HCT116 (cell line): ENCODE data around the gene EIF6. TPM values are rescaled to one million over a fixed set of nuclear protein-coding genes. Genes with fewer than 3 reads are reported as not detected.

ENCODE experiments used
- ATAC-seq: fragments of 200-7000 bp; cut with Tn5 transposase; 2 replicates; pipeline ENCODE4 v1.9.1; 2020; ENCODE audit warnings: mild to moderate bottlenecking, moderate library complexity
- BruUV-seq: library from RNA; stranded (reverse); fragments of 400-500 nt; replicated peaks from 2 replicates; lab custom pipeline; 2021; lab: Mats Ljungman, UMichigan
- CTCF ChIA-PET: fragments of 300-600 bp; sonication (Branson Sonifier 250); formaldehyde crosslinking; loops from one replicate; lab custom pipeline; 2021; ENCODE audit warnings: antibody characterized with exemption; lab: Charles Lee
- POLR2A ChIA-PET: fragments of 300-600, 350-600 bp; sonication (Branson Sonifier 250); formaldehyde crosslinking; loops from one replicate; lab custom pipeline; 2021; ENCODE audit warnings: antibody characterized with exemption; lab: Charles Lee
- RAD21 ChIA-PET, 2 experiments: fragments of 300-600 bp; sonication (Branson Sonifier 250); formaldehyde crosslinking; loops; one replicate each; lab custom pipeline; 2023; ENCODE audit warnings: low total read pairs in 2 of 2; ENCODE audit not compliant: uncharacterized antibody in 2 of 2, unreplicated experiment in 2 of 2, low non-redundant PET in 1 of 2; lab: Charles Lee
- DNase-seq: peaks from one replicate; pipeline ENCODE4 v3.0.0-alpha.2; 2010; ENCODE audit warnings: low read depth, low spot score
- H2AFZ ChIP-seq: fragments of 200-600 bp; shearing (Covaris generic), sonication (generic); 2 replicates; pipeline ENCODE4 v1.6.1; 2017; ENCODE audit warnings: low read depth, mixed run types, mixed read lengths, antibody characterized with exemption, low read length; ENCODE audit not compliant: poor library complexity, severe bottlenecking
- H3K27ac ChIP-seq: 2 replicates; pipeline ENCODE4 v1.5.1; 2012; ENCODE audit warnings: low read depth, low read length
- H3K27me3 ChIP-seq: fragments of 200-600 bp; sonication (generic); 2 replicates; pipeline ENCODE4 v1.6.1; 2016; ENCODE audit warnings: mixed run types, low read length, mixed read lengths; ENCODE audit not compliant: insufficient read depth
- H3K36me3 ChIP-seq, 2 experiments: fragments of 200-500 bp in 1 of 2; fragments of 200-600 bp in 1 of 2; sonication (Bioruptor generic) in 1 of 2; sonication (generic) in 1 of 2; 2 replicates each; pipeline versions ENCODE4 v1.5.1 to v1.6.1; 2014 to 2016; ENCODE audit warnings: low read length in 2 of 2, inconsistent platforms in 1 of 2, mixed read lengths in 1 of 2, mixed run types in 1 of 2; ENCODE audit not compliant: insufficient read depth in 2 of 2, control insufficient read depth in 1 of 2
- H3K4me1 ChIP-seq, 2 experiments: fragments of 200-600 bp in 1 of 2; sonication (generic) in 1 of 2; 2 replicates each; pipeline versions ENCODE4 v1.5.1 to v1.6.1; 2012 to 2017; ENCODE audit warnings: low read length in 2 of 2, inconsistent platforms in 1 of 2, mild to moderate bottlenecking in 1 of 2, mixed read lengths in 1 of 2, mixed run types in 1 of 2, moderate library complexity in 1 of 2; ENCODE audit not compliant: insufficient read depth in 2 of 2, control insufficient read depth in 1 of 2
- H3K4me2 ChIP-seq: fragments of 200-600 bp; sonication (generic); 2 replicates; pipeline ENCODE4 v1.6.1; 2017; ENCODE audit warnings: mixed run types, low read length, mixed read lengths
- H3K4me3 ChIP-seq, 2 experiments: fragments of 200-600 bp in 1 of 2; sonication (generic) in 1 of 2; replicated peaks in 1 of 2; 2 replicates each; pipeline ENCODE4 v1.5.1; 2011 to 2016; ENCODE audit warnings: low read length in 2 of 2, control low read depth in 1 of 2, low read depth in 1 of 2, mild to moderate bottlenecking in 1 of 2, mixed read lengths in 1 of 2, mixed run types in 1 of 2
- H3K79me2 ChIP-seq: fragments of 200-600 bp; sonication (generic); 2 replicates; pipeline ENCODE4 v1.6.1; 2017; ENCODE audit warnings: mild to moderate bottlenecking, mixed run types, low read length, moderate library complexity, mixed read lengths; ENCODE audit not compliant: insufficient read depth
- H3K9ac ChIP-seq: fragments of 200-600 bp; sonication (generic); 2 replicates; pipeline ENCODE4 v1.6.1; 2016; ENCODE audit warnings: low read length, mixed read lengths
- H3K9me2 ChIP-seq: fragments of 200-600 bp; sonication (generic), shearing (Covaris generic); 2 replicates; pipeline ENCODE4 v1.6.1; 2017; ENCODE audit warnings: mixed run types, mild to moderate bottlenecking, moderate library complexity; ENCODE audit not compliant: insufficient read depth
- H3K9me3 ChIP-seq, 2 experiments: fragments of 200-500 bp in 1 of 2; fragments of 200-600 bp in 1 of 2; sonication (Bioruptor generic) in 1 of 2; sonication (generic) in 1 of 2; 2 replicates each; pipeline ENCODE4 v1.6.1; 2014 to 2017; ENCODE audit warnings: low read length in 2 of 2, mixed read lengths in 2 of 2, inconsistent platforms in 1 of 2, low read depth in 1 of 2, mild to moderate bottlenecking in 1 of 2, mixed run types in 1 of 2, moderate library complexity in 1 of 2; ENCODE audit not compliant: control insufficient read depth in 1 of 2, insufficient read depth in 1 of 2
- H4K20me1 ChIP-seq: fragments of 200-600 bp; sonication (generic), shearing (Covaris generic); 2 replicates; pipeline ENCODE4 v1.6.1; 2017; ENCODE audit warnings: mixed run types, mild to moderate bottlenecking, moderate library complexity; ENCODE audit not compliant: insufficient read depth
- CBX3 ChIP-seq: IDR thresholded peaks from 2 replicates; pipeline ENCODE4 v1.6.1; 2012; ENCODE audit warnings: low read depth
- EZH2 ChIP-seq: fragments of 200-600 bp; sonication (generic); IDR thresholded peaks from 2 replicates; pipeline ENCODE4 v1.6.1; 2017; ENCODE audit warnings: antibody characterized with exemption, mixed run types
- EZH2phosphoT487 ChIP-seq: fragments of 200-600 bp; IDR thresholded peaks from 2 replicates; pipeline ENCODE4 v1.6.1; 2018; ENCODE audit warnings: antibody characterized with exemption, borderline replicate concordance
- FOSL1 ChIP-seq: IDR thresholded peaks from 2 replicates; pipeline ENCODE4 v1.6.1; 2012; ENCODE audit warnings: low read depth
- JUND ChIP-seq: IDR thresholded peaks from 2 replicates; pipeline ENCODE4 v1.6.1; 2012
- MAX ChIP-seq: IDR thresholded peaks from 2 replicates; pipeline ENCODE4 v1.6.1; 2012
- POLR2A ChIP-seq: IDR thresholded peaks from 2 replicates; pipeline ENCODE4 v1.7.0; 2011; ENCODE audit warnings: borderline replicate concordance; ENCODE audit not compliant: insufficient read depth, insufficient read length; ENCODE audit errors: extremely low read depth
- RAD21 ChIP-seq: IDR thresholded peaks from 2 replicates; pipeline ENCODE4 v1.6.1; 2012; ENCODE audit warnings: low read depth, mild to moderate bottlenecking
- SP1 ChIP-seq: IDR thresholded peaks from 2 replicates; pipeline ENCODE4 v1.6.1; 2012; ENCODE audit warnings: low read depth
- SRF ChIP-seq: IDR thresholded peaks from 2 replicates; pipeline ENCODE4 v1.6.1; 2012; ENCODE audit warnings: low read depth
- TCF7L2 ChIP-seq: IDR thresholded peaks from 2 replicates; pipeline ENCODE4 v1.7.0; 2011; ENCODE audit warnings: borderline replicate concordance, inconsistent platforms; ENCODE audit not compliant: insufficient read depth, insufficient read length; ENCODE audit errors: extremely low read depth
- YY1 ChIP-seq: IDR thresholded peaks from 2 replicates; pipeline ENCODE4 v1.6.1; 2011; ENCODE audit warnings: low read length, low read depth, moderate library complexity, mild to moderate bottlenecking; ENCODE audit not compliant: insufficient replicate concordance; ENCODE audit errors: extremely low read depth
- ZFX ChIP-seq: fragments of 450-650 bp; IDR thresholded peaks from 2 replicates; pipeline ENCODE4 v1.6.1; 2017
- ZNF274 ChIP-seq: fragments of 200-500 bp; sonication (Bioruptor generic); IDR thresholded peaks from 2 replicates; pipeline ENCODE4 v1.6.1; 2014; ENCODE audit warnings: mild to moderate bottlenecking, low read depth, low read length, inconsistent platforms
- intact Hi-C: fragments of 100-400 bp; cut with micrococcal nuclease; formaldehyde crosslinking; loops from 2 replicates; pipeline ENCODE4 v1.10.0; 2022
- total RNA-seq: library from RNA; stranded (reverse); gene quantifications from one replicate; pipeline ENCODE4 v1.2.1, GENCODE V29; 2021; ENCODE audit not compliant: unreplicated experiment

EIF6 gene
- total RNA-seq, 1 experiment from 2014 or later: 209 TPM

DNA sequence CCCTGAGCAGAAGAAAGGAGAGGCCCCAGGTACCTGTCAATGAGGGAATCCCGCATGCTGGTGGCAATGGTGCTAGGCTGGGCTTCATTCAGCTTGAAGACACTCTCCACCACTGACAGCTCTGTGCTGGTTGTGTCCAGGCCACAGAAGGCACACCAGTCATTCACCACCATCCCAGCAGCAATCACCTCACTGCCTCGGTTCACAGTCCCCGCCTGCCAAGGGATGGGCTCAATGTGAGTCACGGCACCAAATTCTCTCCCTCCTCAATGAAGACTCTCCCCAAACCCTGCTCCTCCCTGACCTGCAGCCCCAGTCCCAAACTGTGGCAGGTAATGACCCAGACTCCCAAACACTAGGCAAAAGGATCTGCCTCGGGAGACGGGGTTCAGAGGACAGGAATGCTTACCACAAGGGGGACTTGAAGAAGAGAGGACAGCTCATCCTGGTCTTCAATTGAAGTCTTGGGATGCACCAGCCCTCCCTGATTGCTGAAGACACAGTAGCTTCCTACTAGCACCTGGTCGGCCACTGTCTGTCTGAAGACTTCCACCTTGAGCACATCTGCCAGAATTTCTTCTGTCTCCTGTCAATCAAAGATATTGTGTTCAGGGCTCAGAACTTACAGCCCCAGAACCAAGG, 4.9 kb downstream of the EIF6 start:
- peaks cover 21 to 50% of the 10 kb centered on the region in 2 experiments for H3K36me3 ChIP-seq
- H3K4me3 ChIP-seq: no peak overlapping the region
- ChIA-PET RAD21 (no interaction called here), CTCF (no interaction called here), POLR2A (no interaction called here)
- no peak for TF ChIP-seq YY1
- TF ChIP-seq FOSL1: no peak
- TF ChIP-seq RAD21: no peak
- H3K4me1 ChIP-seq: peaks cover 11 to 35% of the 10 kb centered on the region in 2 experiments; a peak in 3 of 4 replicates
- 0 out of 2 replicates have a peak overlapping the region, but pooled peaks have one; percentile 1 for H3K9ac ChIP-seq
- no peaks in the 10 kb centered on the region for H3K27me3 ChIP-seq
- no TSS peak for BruUV-seq
- DNase-seq: no peak
- H3K9me3 ChIP-seq: no peaks in the 10 kb centered on the region
- intact Hi-C loops: no loop called here
- no peak overlapping the region for H2AFZ ChIP-seq
- H3K4me2 ChIP-seq: no peak overlapping the region
- peak overlapping the region; percentile 53; the same call in 1 of the 2 replicates for H3K27ac ChIP-seq
- H3K9me2 ChIP-seq: no peaks in the 10 kb centered on the region
- peaks cover 74% of the 10 kb centered on the region for H3K79me2 ChIP-seq
- ATAC-seq: no peak
- H4K20me1 ChIP-seq: no peaks in the 10 kb centered on the region

DNA sequence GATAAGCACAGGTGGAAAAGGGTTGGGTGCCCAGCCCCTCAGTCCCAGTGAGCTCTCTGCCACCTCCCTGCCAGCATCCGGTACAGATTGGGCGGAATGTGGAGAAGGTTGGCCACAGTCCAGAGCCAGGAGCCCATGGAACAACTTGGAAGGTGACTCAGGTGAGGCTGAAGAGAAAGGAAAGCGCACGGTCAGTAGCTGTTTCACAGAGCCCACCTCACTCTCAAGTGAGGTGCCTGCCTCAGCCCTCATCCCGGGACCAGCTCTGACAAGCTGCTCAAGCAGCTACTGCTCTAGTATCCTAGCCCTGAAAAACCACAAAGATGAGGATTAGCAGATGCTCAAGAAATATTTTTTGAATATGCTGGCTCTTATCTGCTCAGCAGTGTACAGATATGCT, 5.5 kb downstream of the EIF6 start:
- ATAC-seq: no peak
- CTCF ChIA-PET: interaction anchor here (2.2 kb wide), 1 partner anchor 134 kb away, joined by 13 read pairs; no protein-coding TSS in a partner anchor
- peaks cover 21 to 50% of the 10 kb centered on the region in 2 experiments for H3K36me3 ChIP-seq
- H2AFZ ChIP-seq: no peak overlapping the region
- POLR2A ChIA-PET: no interaction called here
- no peaks in the 10 kb centered on the region for H4K20me1 ChIP-seq
- TF ChIP-seq ZNF274 (no peak), MAX (no peak), JUND (no peak), SP1 (no peak), CBX3 (no peak), YY1 (no peak), TCF7L2 (no peak), EZH2 (no peak), SRF (no peak), EZH2phosphoT487 (no peak), POLR2A (no peak), ZFX (no peak)
- H3K4me2 ChIP-seq: no peak overlapping the region
- peaks cover 69% of the 10 kb centered on the region for H3K79me2 ChIP-seq
- intact Hi-C loops: no loop called here
- H3K9me3 ChIP-seq: no peaks in the 10 kb centered on the region
- no peak for DNase-seq
- H3K9ac ChIP-seq: 0 out of 2 replicates have a peak overlapping the region, but pooled peaks have one; percentile 80
- peak overlapping the region; percentile 53 for H3K27ac ChIP-seq
- no peak overlapping the region for H3K4me3 ChIP-seq
- H3K9me2 ChIP-seq: no peaks in the 10 kb centered on the region
- no TSS peak for BruUV-seq
- H3K4me1 ChIP-seq: peaks cover 11 to 35% of the 10 kb centered on the region in 2 experiments; a peak in 3 of 4 replicates
- RAD21 ChIA-PET: no interaction called here
- no peaks in the 10 kb centered on the region for H3K27me3 ChIP-seq
